HEK293 (cell line): ENCODE data around the gene MEIOC.
"Not testable (repeated sequence)": the region's sequence is repeated elsewhere in the genome, so short reads cannot be mapped to it uniquely, and the experiment has no call there.

Experiments used
- CTCF ChIP-seq: fragments of 450-650 bp; formaldehyde crosslinking; IDR thresholded peaks from 2 replicates; pipeline ENCODE4 v1.5.1; 2016; ENCODE audit warnings: missing biosample characterization, missing genetic modification characterization
- GFI1B ChIP-seq: fragments of 450-650 bp; formaldehyde crosslinking; IDR thresholded peaks from 2 replicates; pipeline ENCODE4 v1.5.1; 2016; ENCODE audit warnings: missing biosample characterization, missing genetic modification characterization
- KLF17 ChIP-seq: fragments of 450-650 bp; formaldehyde crosslinking; IDR thresholded peaks from 2 replicates; pipeline ENCODE4 v1.5.1; 2016; ENCODE audit warnings: missing biosample characterization, missing genetic modification characterization
- REST ChIP-seq: fragments of 450-650 bp; formaldehyde crosslinking; IDR thresholded peaks from 2 replicates; pipeline ENCODE4 v1.5.1; 2016; ENCODE audit warnings: missing biosample characterization, missing genetic modification characterization
- ZNF121 ChIP-seq: fragments of 450-650 bp; formaldehyde crosslinking; IDR thresholded peaks from 2 replicates; pipeline ENCODE4 v1.5.1; 2016; ENCODE audit warnings: missing biosample characterization, missing genetic modification characterization
- ZNF140 ChIP-seq: fragments of 450-650 bp; formaldehyde crosslinking; IDR thresholded peaks from 2 replicates; pipeline ENCODE4 v1.5.1; 2016; ENCODE audit warnings: missing biosample characterization, missing genetic modification characterization
- ZNF146 ChIP-seq: fragments of 450-650 bp; formaldehyde crosslinking; IDR thresholded peaks from 2 replicates; pipeline ENCODE4 v1.5.1; 2016; ENCODE audit warnings: missing biosample characterization, missing genetic modification characterization
- ZNF221 ChIP-seq: fragments of 450-650 bp; formaldehyde crosslinking; IDR thresholded peaks from 2 replicates; pipeline ENCODE4 v1.5.1; 2017; ENCODE audit warnings: missing biosample characterization, missing genetic modification characterization, borderline replicate concordance
- ZNF292 ChIP-seq: fragments of 450-650 bp; formaldehyde crosslinking; IDR thresholded peaks from 2 replicates; pipeline ENCODE4 v1.5.1; 2016; ENCODE audit warnings: low read depth, missing biosample characterization, missing genetic modification characterization, borderline replicate concordance
- ZNF513 ChIP-seq: fragments of 450-650 bp; IDR thresholded peaks from 2 replicates; pipeline ENCODE4 v1.5.1; 2018; ENCODE audit warnings: missing biosample characterization, missing genetic modification characterization
- ZNF639 ChIP-seq: fragments of 450-650 bp; formaldehyde crosslinking; IDR thresholded peaks from 2 replicates; pipeline ENCODE4 v1.5.1; 2016; ENCODE audit warnings: missing biosample characterization, missing genetic modification characterization
- ZNF660 ChIP-seq: fragments of 450-650 bp; IDR thresholded peaks from 2 replicates; pipeline ENCODE4 v1.5.1; 2018; ENCODE audit warnings: missing biosample characterization, mild to moderate bottlenecking, missing genetic modification characterization

GRCh38 chr17:44683303-44683702 is 27.0 kb downstream of the MEIOC start:
- not testable (repeated sequence) for TF ChIP-seq ZNF639, ZNF140, ZNF513, ZNF660, CTCF, ZNF292, GFI1B, KLF17, ZNF221, ZNF121, ZNF146, REST (tag by site-specific recombination)
